ENCODE measurements around the gene NCOA3. TPM values are rescaled to one million over a fixed set of nuclear protein-coding genes. Genes with fewer than 3 reads are reported as not detected.

Gene NCOA3
- total RNA-seq, 1 experiment from 2014 or later: 23.3 TPM

DNA sequence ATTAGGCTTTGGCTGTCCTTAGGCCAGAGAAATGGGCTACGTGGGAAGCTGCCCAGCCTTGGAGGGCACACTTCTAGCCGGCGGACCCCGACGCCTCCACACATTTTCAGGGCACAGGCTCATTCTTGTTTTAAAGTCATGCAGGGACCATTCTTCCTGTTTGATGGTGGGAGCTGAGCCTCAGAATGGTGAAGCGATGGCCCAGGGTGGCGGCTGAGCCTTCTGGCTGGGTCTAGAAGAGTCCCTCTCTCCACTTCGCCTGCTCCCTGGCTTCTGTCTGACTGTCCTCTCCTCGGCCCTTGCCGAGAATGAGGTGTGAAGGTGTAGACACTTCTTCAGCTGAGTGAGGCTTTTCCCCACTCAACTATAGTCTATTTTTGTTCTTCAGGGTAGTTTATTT lies 169.2 kb downstream of the NCOA3 start:
- no peak overlapping the region for H3K27ac ChIP-seq (ENCODE audit: insufficient read length, low read depth, low read length)
- WGBS (ENCODE audit: extremely low coverage, insufficient read length, low lambda C conversion rate): no CpG with 5 or more reads among the region's 10 CpGs
- no peaks in the 10 kb centered on the region for H3K9me3 ChIP-seq (ENCODE audit: control insufficient read depth, low read depth, low read length)
- H3K23ac ChIP-seq (ENCODE audit: insufficient read length, low read depth, low read length): no peak overlapping the region
- H2BK15ac ChIP-seq (ENCODE audit: low read depth, low read length): no peak overlapping the region
- no peak overlapping the region for H3K18ac ChIP-seq (ENCODE audit: insufficient read length, low read depth, low read length)
- TF ChIP-seq, protein P1, sequence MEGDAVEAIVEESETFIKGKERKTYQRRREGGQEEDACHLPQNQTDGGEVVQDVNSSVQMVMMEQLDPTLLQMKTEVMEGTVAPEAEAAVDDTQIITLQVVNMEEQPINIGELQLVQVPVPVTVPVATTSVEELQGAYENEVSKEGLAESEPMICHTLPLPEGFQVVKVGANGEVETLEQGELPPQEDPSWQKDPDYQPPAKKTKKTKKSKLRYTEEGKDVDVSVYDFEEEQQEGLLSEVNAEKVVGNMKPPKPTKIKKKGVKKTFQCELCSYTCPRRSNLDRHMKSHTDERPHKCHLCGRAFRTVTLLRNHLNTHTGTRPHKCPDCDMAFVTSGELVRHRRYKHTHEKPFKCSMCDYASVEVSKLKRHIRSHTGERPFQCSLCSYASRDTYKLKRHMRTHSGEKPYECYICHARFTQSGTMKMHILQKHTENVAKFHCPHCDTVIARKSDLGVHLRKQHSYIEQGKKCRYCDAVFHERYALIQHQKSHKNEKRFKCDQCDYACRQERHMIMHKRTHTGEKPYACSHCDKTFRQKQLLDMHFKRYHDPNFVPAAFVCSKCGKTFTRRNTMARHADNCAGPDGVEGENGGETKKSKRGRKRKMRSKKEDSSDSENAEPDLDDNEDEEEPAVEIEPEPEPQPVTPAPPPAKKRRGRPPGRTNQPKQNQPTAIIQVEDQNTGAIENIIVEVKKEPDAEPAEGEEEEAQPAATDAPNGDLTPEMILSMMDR (conservative IDR thresholded peaks at IDR 0.05): no peak
- no peak overlapping the region for H4K8ac ChIP-seq (replicated peaks; ENCODE audit: insufficient read length, low read depth, low read length)
- H4K5ac ChIP-seq (ENCODE audit: insufficient read length, low read depth, low read length): no peak overlapping the region
- no peaks in the 10 kb centered on the region for H3K4me1 ChIP-seq (ENCODE audit: insufficient read depth, low read length)
- H2BK5ac ChIP-seq (ENCODE audit: insufficient read length, low read length): no peak overlapping the region
- no peaks in the 10 kb centered on the region for H3K23me2 ChIP-seq (ENCODE audit: insufficient read length, low read depth, low read length, poor library complexity, severe bottlenecking)
- no peak overlapping the region for H3T11ph ChIP-seq (ENCODE audit: low read length)
- Mint-ChIP-seq H3K9me3 (peaks cover 0 to 2% of the 10 kb centered on the region in 2 experiments; a peak in 1 of 5 replicates), H3K27ac (no peak overlapping the region), H3K4me1 (peaks cover 2 to 9% of the 10 kb centered on the region in 2 experiments; a peak in 2 of 4 replicates), H3K4me3 (no peak overlapping the region), H3K36me3 (ENCODE audit: insufficient read depth in 1 of 3, low read depth in 3 of 3) (peaks cover 0 to 4% (median 0%) of the 10 kb centered on the region in 3 experiments; a peak in 1 of 7 replicates), H3K27me3 (ENCODE audit: low read depth) (no peaks in the 10 kb centered on the region; the same call in none of the 2 replicates)
- no peak overlapping the region for H3K4ac ChIP-seq (ENCODE audit: low read depth, low read length)
- no peak for DNase-seq
- H3K27me3 ChIP-seq (ENCODE audit: insufficient read depth, low read length): no peaks in the 10 kb centered on the region
- no peaks in the 10 kb centered on the region for H3K79me2 ChIP-seq (ENCODE audit: insufficient read depth, low read length)
- no peak overlapping the region for H3K14ac ChIP-seq (ENCODE audit: insufficient read depth, low read length)
- H3K56ac ChIP-seq (ENCODE audit: insufficient read length, low read depth, low read length): no peak overlapping the region
- H2AFZ ChIP-seq (ENCODE audit: low read length): no peak overlapping the region
- no peak overlapping the region for H2BK20ac ChIP-seq (ENCODE audit: low read depth, low read length, poor library complexity, severe bottlenecking)
- no peak overlapping the region for H2AK5ac ChIP-seq (ENCODE audit: insufficient read length, low read length)
- H3K79me1 ChIP-seq (ENCODE audit: insufficient read depth, low read depth, low read length, poor library complexity, severe bottlenecking): no peaks in the 10 kb centered on the region
- H4K91ac ChIP-seq (ENCODE audit: insufficient read length, low read depth, low read length): no peak overlapping the region
- H2BK120ac ChIP-seq (ENCODE audit: low read depth, low read length, poor library complexity, severe bottlenecking): no peak overlapping the region
- H2BK12ac ChIP-seq (ENCODE audit: insufficient read length, low read depth, low read length): no peak overlapping the region
- no peak overlapping the region for H3K9ac ChIP-seq (ENCODE audit: extremely low read depth, insufficient read length, low read length)
- H4K20me1 ChIP-seq (ENCODE audit: control insufficient read depth, insufficient read depth, insufficient read length): no peaks in the 10 kb centered on the region
- H3K4me2 ChIP-seq (ENCODE audit: insufficient read depth, insufficient read length, low read length): no peak overlapping the region

All from H9 (cell line).